Retinal pigment epithelial cell (primary cell): ENCODE data around the gene F10.
"Not testable (repeated sequence)": the region's sequence is repeated elsewhere in the genome, so short reads cannot be mapped to it uniquely, and the experiment has no call there.

Experiments used
- DNase-seq: peaks from one replicate; pipeline ENCODE4 v3.0.0-alpha.2; 2010; ENCODE audit warnings: low read depth
- H3K4me3 ChIP-seq: 2 replicates; pipeline ENCODE4 v1.5.1; 2011; ENCODE audit warnings: mild to moderate bottlenecking, low read length, control low read depth, moderate library complexity
- TF ChIP-seq, protein P1 (sequence below): conservative IDR thresholded peaks from 2 replicates; pipeline ENCODE4 v1.5.1; 2011; ENCODE audit warnings: low read depth, low read length, control low read depth, inconsistent platforms

The F10 gene

DNA sequence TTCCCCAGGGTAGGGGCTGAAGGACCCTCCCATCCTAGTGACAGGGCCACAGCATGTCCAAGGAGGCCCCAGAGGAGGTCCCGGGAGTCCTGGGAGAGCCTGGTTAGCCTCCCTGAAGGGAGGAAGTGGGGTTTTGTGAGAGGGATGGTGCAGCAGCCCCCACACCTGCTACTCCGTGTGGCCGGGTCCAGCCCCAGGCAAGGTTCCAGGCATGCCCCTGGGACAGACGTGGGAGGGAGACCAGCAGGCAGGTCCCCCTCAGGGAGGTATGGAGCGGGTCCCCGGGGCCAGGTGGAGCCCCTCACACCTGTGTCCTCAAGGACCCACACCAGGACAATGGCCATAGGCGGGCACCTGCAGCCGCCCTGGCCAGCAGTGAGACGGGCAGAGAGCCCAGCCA is 19.0 kb upstream of the F10 start:
- TF ChIP-seq, protein P1, sequence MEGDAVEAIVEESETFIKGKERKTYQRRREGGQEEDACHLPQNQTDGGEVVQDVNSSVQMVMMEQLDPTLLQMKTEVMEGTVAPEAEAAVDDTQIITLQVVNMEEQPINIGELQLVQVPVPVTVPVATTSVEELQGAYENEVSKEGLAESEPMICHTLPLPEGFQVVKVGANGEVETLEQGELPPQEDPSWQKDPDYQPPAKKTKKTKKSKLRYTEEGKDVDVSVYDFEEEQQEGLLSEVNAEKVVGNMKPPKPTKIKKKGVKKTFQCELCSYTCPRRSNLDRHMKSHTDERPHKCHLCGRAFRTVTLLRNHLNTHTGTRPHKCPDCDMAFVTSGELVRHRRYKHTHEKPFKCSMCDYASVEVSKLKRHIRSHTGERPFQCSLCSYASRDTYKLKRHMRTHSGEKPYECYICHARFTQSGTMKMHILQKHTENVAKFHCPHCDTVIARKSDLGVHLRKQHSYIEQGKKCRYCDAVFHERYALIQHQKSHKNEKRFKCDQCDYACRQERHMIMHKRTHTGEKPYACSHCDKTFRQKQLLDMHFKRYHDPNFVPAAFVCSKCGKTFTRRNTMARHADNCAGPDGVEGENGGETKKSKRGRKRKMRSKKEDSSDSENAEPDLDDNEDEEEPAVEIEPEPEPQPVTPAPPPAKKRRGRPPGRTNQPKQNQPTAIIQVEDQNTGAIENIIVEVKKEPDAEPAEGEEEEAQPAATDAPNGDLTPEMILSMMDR, result no peak
- H3K4me3 ChIP-seq, result no peak overlapping the region
- DNase-seq, result no peak

DNA sequence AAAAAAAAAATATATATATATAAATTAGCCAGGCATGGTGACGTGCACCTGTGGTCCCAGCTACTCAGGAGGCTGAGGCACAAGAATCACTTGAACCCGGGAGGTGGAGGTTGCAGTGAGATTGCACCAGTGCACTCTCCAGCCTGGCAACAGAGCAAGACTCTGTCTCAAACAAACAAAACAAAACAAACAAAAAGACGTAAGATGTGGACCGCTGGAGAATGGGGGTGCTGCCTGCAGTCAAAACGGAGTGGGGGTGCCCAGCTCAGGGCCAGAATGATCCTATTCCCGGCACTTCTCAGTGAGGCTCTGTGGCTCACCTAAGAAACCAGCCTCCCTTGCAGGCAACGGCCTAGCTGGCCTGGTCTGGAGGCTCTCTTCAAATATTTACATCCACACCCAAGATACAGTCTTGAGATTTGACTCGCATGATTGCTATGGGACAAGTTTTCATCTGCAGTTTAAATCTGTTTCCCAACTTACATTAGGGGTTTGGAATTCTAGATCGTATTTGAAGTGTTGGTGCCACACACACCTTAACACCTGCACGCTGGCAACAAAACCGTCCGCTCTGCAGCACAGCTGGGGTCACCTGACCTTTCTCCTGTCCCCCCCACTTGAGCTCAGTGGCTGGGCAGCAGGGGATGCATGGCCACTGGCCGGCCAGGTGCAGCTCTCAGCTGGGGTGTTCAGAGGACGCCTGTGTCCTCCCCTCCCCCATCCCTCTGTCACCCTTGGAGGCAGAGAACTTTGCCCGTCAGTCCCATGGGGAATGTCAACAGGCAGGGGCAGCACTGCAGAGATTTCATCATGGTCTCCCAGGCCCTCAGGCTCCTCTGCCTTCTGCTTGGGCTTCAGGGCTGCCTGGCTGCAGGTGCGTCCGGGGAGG is 17.3 kb upstream of the F10 start, which contains the start of gene F7:
F7 (plus strand) TSS at position 760 of the 889 bp plus-strand sequence; CDS start at position 811, 51 bp downstream.
- no peak for DNase-seq

DNA sequence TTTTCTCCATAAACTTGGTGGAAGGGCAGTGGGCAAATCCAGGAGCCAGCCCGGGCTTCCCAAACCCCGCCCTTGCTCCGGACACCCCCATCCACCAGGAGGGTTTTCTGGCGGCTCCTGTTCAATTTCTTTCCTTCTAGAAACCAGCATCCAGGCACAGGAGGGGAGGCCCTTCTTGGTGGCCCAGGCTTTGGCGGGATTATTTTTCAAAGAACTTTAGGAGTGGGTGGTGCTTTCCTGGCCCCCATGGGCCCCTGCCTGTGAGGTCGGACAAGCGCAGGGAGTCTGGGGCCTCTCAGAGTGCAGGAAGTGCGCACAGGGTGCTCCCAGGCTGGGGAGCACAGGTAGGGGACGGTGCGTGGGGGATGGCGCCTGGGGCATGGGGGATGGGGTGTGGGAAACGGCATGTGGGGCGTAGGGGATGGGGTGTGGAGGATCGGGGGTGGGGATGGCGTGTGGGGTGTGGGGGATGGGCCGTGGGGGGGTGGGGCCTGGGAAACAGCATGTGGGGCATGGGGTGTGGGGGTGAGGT is 16.6 kb upstream of the F10 start:
- H3K4me3 ChIP-seq, result no peak overlapping the region
- TF ChIP-seq, protein P1, result no peak
- DNase-seq, result no peak

More for the DNA sequence above, 17.3 kb upstream of the F10 start, which contains the start of gene F7:
- TF ChIP-seq, protein P1, result no peak
- H3K4me3 ChIP-seq, result no peak within 1 kb of the TSS

DNA sequence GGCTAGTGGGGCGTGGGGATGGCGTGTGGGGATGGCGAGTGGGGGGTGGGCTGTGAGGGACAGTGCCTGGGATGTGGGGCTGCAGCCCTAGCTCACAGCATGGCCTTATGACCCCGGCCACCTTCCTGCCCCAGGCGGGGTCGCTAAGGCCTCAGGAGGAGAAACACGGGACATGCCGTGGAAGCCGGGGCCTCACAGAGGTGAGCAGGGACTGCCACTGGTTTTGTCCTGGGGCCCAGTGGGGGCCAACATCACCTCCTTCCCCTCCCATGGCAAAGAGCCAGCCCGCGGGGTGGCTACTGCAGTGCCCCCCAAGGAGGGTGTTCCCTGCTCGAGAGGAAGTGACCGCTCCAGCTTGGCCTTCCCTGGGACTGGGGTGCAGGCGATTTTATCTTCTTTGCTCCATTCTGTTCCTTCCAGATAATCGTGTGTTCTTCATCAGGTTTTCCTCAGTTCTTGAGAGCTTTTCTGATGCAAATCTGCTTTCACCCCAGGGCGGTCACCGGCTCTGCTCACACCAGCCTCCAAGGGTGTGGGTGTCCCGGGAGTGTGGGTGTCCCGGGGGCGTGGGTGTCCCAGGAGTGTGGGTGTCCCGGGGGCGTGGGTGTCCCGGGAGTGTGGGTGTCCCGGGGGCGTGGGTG is 15.8 kb upstream of the F10 start:
- DNase-seq, result no peak
- TF ChIP-seq, protein P1, result no peak
- H3K4me3 ChIP-seq, result no peak overlapping the region

DNA sequence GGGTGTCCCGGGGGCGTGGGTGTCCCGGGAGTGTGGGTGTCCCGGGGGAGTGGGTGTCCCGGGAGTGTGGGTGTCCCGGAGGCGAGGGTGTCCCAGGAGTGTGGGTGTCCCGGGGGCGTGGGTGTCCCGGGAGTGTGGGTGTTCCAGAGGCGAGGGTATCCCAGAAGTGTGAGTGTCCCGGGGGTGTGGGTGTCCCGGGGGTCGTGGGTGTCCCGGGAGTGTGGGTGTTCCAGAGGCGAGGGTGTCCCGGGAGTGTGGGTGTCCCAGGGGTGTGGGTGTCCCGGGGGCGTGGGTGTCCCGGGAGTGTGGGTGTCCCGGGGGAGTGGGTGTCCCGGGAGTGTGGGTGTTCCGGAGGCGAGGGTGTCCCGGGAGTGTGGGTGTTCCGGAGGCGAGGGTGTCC is 14.1 kb upstream of the F10 start:
- not testable (repeated sequence) for DNase-seq, H3K4me3 ChIP-seq

DNA sequence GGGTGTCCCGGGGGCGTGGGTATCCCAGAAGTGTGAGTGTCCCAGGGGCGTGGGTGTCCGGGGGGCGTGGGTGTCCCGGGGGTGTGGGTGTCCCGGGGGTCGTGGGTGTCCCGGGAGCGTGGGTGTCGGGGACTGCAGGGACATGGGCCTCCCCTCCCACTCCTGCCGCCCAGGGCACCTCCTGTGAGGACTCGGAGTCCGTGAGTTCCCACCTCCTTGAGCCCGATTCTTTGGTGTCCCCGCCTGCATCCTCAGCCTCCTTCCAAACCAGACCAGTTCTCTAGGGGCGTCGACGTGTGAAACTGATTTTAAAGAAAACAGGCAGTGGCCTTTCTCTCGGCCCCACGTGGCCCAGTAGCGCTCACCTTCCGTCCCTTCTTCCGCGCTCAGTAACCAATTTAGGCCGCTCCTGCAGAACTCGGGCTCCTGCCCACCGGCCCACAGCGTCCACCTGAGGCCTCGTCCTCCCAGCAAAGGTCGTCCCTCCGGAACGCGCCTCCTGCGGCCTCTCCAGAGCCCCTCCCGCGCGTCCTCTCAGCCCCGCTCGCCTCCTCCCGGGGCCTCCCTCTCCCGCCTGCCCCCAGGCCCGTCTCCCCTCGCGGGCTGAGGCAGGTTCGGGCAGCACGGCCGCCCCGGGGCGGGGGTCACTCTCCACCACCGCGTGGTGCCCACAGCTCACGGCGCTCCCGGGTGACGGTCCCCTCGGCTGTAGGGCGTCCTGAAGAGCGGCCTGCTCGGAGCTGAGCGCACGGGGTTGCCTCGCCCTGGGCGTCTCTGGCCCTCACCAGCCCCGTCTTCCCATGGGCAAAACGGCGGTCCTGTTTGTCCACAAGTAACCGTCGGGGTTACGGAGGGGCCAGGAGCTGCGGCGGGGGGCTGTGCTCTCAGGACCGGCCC is 13.2 kb upstream of the F10 start:
- H3K4me3 ChIP-seq, result no peak overlapping the region
- DNase-seq, result no peak
- TF ChIP-seq, protein P1, result no peak
